GM23248 (cell line): ENCODE results near the gene P2RX7. TPM values are rescaled to one million over a fixed set of nuclear protein-coding genes. Genes with fewer than 3 reads are reported as not detected.
"Not testable (repeated sequence)": the region's sequence is repeated elsewhere in the genome, so short reads cannot be mapped to it uniquely, and the experiment has no call there.

Experiments
- DNase-seq: peaks from one replicate; pipeline ENCODE4 v3.0.0-alpha.2; 2015
- H2AFZ ChIP-seq: fragments of 200-600 bp; sonication (generic); 2 replicates; pipeline ENCODE4 v1.6.1; 2016; ENCODE audit warnings: antibody characterized with exemption
- H3F3A ChIP-seq: fragments of 200-600 bp; sonication (generic); 2 replicates; pipeline ENCODE4 v1.6.1; 2016; ENCODE audit warnings: mild to moderate bottlenecking, antibody characterized with exemption, mixed run types; ENCODE audit not compliant: insufficient read depth
- H3K27ac ChIP-seq: fragments of 200-600 bp; sonication (generic); 2 replicates; pipeline ENCODE4 v1.5.1; 2016; ENCODE audit warnings: mild to moderate bottlenecking
- H3K27me3 ChIP-seq: fragments of 200-600 bp; sonication (generic); replicated peaks from 2 replicates; pipeline ENCODE4 v1.6.1; 2016; ENCODE audit warnings: mild to moderate bottlenecking; ENCODE audit not compliant: insufficient read depth
- H3K36me3 ChIP-seq: fragments of 200-600 bp; sonication (generic); 2 replicates; pipeline ENCODE4 v1.6.1; 2016; ENCODE audit warnings: low read depth, mild to moderate bottlenecking
- H3K4me1 ChIP-seq: fragments of 200-600 bp; sonication (generic); 2 replicates; pipeline ENCODE4 v1.6.1; 2016; ENCODE audit warnings: mild to moderate bottlenecking; ENCODE audit not compliant: insufficient read depth
- H3K4me2 ChIP-seq: fragments of 200-600 bp; sonication (generic); one replicate; pipeline ENCODE4 v1.6.1; 2016; ENCODE audit warnings: mild to moderate bottlenecking; ENCODE audit not compliant: unreplicated experiment
- H3K4me3 ChIP-seq: fragments of 200-600 bp; sonication (generic); 2 replicates; pipeline ENCODE4 v1.5.1; 2016; ENCODE audit warnings: mild to moderate bottlenecking
- H3K79me2 ChIP-seq: fragments of 200-600 bp; sonication (generic); 2 replicates; pipeline ENCODE4 v1.6.1; 2016; ENCODE audit warnings: mild to moderate bottlenecking; ENCODE audit not compliant: insufficient read depth
- H3K9ac ChIP-seq: fragments of 200-600 bp; sonication (generic); 2 replicates; pipeline ENCODE4 v1.6.1; 2016; ENCODE audit warnings: mild to moderate bottlenecking
- H3K9me2 ChIP-seq: fragments of 200-600 bp; sonication (generic); 2 replicates; pipeline ENCODE4 v1.6.1; 2016; ENCODE audit warnings: mixed run types, mild to moderate bottlenecking, moderate library complexity; ENCODE audit not compliant: insufficient read depth
- H3K9me3 ChIP-seq: fragments of 200-600 bp; sonication (generic); one replicate; pipeline ENCODE4 v1.6.1; 2017; ENCODE audit warnings: low read depth
- H4K20me1 ChIP-seq: fragments of 200-600 bp; sonication (generic); 2 replicates; pipeline ENCODE4 v1.6.0; 2016; ENCODE audit not compliant: insufficient read depth
- EZH2 ChIP-seq: fragments of 200-600 bp; sonication (generic); IDR thresholded peaks from 2 replicates; pipeline ENCODE4 v1.6.1; 2018; ENCODE audit warnings: antibody characterized with exemption, mild to moderate bottlenecking; ENCODE audit not compliant: insufficient read depth, poor library complexity, severe bottlenecking
- EZH2phosphoT487 ChIP-seq: fragments of 200-600 bp; sonication (generic); IDR thresholded peaks from 2 replicates; pipeline ENCODE4 v1.6.1; 2018; ENCODE audit warnings: antibody characterized with exemption, moderate library complexity, mild to moderate bottlenecking, low read depth; ENCODE audit not compliant: insufficient read depth
- WGBS, 2 experiments: methylation state at CpG; one replicate each; pipeline ENCODE4 v1.1.6; 2015 to 2017; ENCODE audit warnings: low lambda C conversion rate in 2 of 2, low coverage in 1 of 2; ENCODE audit errors: missing lambda C conversion rate in 2 of 2; 5-methylcytosine and 5-hydroxymethylcytosine counted together
- in situ Hi-C: fragments of 300-500 bp; cut with MboI; formaldehyde crosslinking; loops from 2 replicates; pipeline ENCODE4 v1.15.0; 2020
- polyA plus RNA-seq: library from polyadenylated mRNA; unstranded; fragments of >200 nt; fragmentation: Nextera tagmentation; extraction: Ambion mirVana; gene quantifications from 2 replicates; pipeline ENCODE4 v1.2.1, GENCODE V29; 2016
- total RNA-seq: library from RNA; depleted of rRNA; stranded (reverse); fragments of >200 nt; shearing (Covaris generic); gene quantifications from 2 replicates; pipeline ENCODE4 v1.2.3, GENCODE V29; 2014

The P2RX7 gene
- total and polyA plus RNA-seq, 2 experiments from 2014 or later: 0.53 to 0.54 TPM

- TF ChIP-seq EZH2phosphoT487 (no peak), EZH2 (no peak)
- 91 to 95% methylated on average over 11 of the region's 11 CpGs for WGBS, 2 experiments
- Histone ChIP-seq H3K9me2 (no peaks in the 10 kb centered on the region), H3K36me3 (no peaks in the 10 kb centered on the region), H3K9ac (no peak overlapping the region), H3K9me3 (no peaks in the 10 kb centered on the region), H3K4me3 (no peak overlapping the region), H3F3A (peaks cover 13% of the 10 kb centered on the region), H2AFZ (no peak overlapping the region), H3K27ac (no peak overlapping the region), H3K79me2 (no peaks in the 10 kb centered on the region), H3K4me1 (peaks cover 8% of the 10 kb centered on the region), H4K20me1 (no peaks in the 10 kb centered on the region), H3K4me2 (no peak overlapping the region), H3K27me3 (no peaks in the 10 kb centered on the region)
- in situ Hi-C loops: no loop called here
- no peak for DNase-seq
Measured at GRCh38 chr12:121142171-121142950, 9.7 kb downstream of the P2RX7 start.

DNA sequence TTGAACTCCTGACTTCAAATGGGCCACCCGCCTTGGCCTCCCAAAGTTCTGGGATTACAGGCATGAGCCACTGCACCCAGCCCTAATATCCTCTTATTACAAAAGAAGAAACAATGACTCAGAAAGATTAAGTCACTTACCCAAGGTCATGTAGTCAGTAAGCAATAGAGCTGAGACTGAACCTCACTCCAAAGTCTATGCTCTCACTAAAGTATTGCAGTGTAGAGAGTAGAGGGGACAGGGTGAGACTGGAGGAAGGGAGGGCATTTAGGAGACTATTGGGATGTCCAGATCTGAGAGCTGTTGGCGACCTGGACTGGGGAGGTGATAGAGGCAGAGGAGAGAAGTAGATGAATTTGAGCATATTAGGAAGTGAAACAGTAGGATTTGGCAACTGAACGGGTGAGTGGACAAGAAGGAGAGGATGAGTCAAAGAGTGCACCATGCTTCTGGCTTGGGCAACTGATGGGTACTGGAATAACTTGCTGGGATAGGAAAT lies 11.8 kb downstream of the P2RX7 start:
- H3K4me3 ChIP-seq: no peak overlapping the region
- no peaks in the 10 kb centered on the region for H3K36me3 ChIP-seq
- peak overlapping the region; percentile 51 for H3K27ac ChIP-seq
- in situ Hi-C loops: no loop called here
- peaks cover 13% of the 10 kb centered on the region for H3F3A ChIP-seq
- H3K9me3 ChIP-seq: no peaks in the 10 kb centered on the region
- no peak overlapping the region for H2AFZ ChIP-seq
- H3K4me1 ChIP-seq: peaks cover 8% of the 10 kb centered on the region
- H3K9me2 ChIP-seq: no peaks in the 10 kb centered on the region
- H3K9ac ChIP-seq: no peak overlapping the region
- 62 to 65% methylated on average over 3 of the region's 3 CpGs for WGBS, 2 experiments
- no peak overlapping the region for H3K4me2 ChIP-seq
- H3K27me3 ChIP-seq: no peaks in the 10 kb centered on the region
- no peaks in the 10 kb centered on the region for H3K79me2 ChIP-seq
- H4K20me1 ChIP-seq: no peaks in the 10 kb centered on the region
- no peak for TF ChIP-seq EZH2phosphoT487
- no peak for TF ChIP-seq EZH2
- DNase-seq: peak; percentile 79

GRCh38 chr12:121145221-121145620 lies 12.5 kb downstream of the P2RX7 start:
- no peak overlapping the region for H3K4me3 ChIP-seq
- peaks cover 13% of the 10 kb centered on the region for H3F3A ChIP-seq
- H3K79me2 ChIP-seq: no peaks in the 10 kb centered on the region
- no peaks in the 10 kb centered on the region for H3K9me3 ChIP-seq
- H3K27ac ChIP-seq: no peak overlapping the region
- no peak overlapping the region for H2AFZ ChIP-seq
- H3K9ac ChIP-seq: no peak overlapping the region
- in situ Hi-C loops: no loop called here
- H3K4me2 ChIP-seq: no peak overlapping the region
- 60 to 73% methylated on average over 7 to 8 of the region's 8 CpGs for WGBS, 2 experiments
- TF ChIP-seq EZH2phosphoT487 (no peak), EZH2 (no peak)
- H3K9me2 ChIP-seq: no peaks in the 10 kb centered on the region
- peaks cover 8% of the 10 kb centered on the region for H3K4me1 ChIP-seq
- H3K36me3 ChIP-seq: no peaks in the 10 kb centered on the region
- DNase-seq: peak; percentile 52
- H4K20me1 ChIP-seq: no peaks in the 10 kb centered on the region
- H3K27me3 ChIP-seq: no peaks in the 10 kb centered on the region

GRCh38 chr12:121149289-121149688 lies 16.6 kb downstream of the P2RX7 start:
- in situ Hi-C loops, H3F3A ChIP-seq, H3K36me3 ChIP-seq, H3K9ac ChIP-seq, H3K27ac ChIP-seq, H3K27me3 ChIP-seq, H3K79me2 ChIP-seq, DNase-seq, H4K20me1 ChIP-seq, H3K9me2 ChIP-seq, H3K4me2 ChIP-seq, H3K4me3 ChIP-seq, H2AFZ ChIP-seq, H3K4me1 ChIP-seq, H3K9me3 ChIP-seq: not testable (repeated sequence)
- 67 to 72% methylated on average over 3 of the region's 3 CpGs for WGBS, 2 experiments
